ENCODE results near the gene MZT2A. TPM values are rescaled to one million over a fixed set of nuclear protein-coding genes. Genes with fewer than 3 reads are reported as not detected.
"Not testable (repeated sequence)": the region's sequence is repeated elsewhere in the genome, so short reads cannot be mapped to it uniquely, and the experiment has no call there.

MZT2A gene
- total RNA-seq, 4 donors from 2014 or later = 29.9 to 78.5 (median 46.7) TPM

- H3K36me3 ChIP-seq = peaks cover 78% of the 10 kb centered on the region
- not testable (repeated sequence) for DNase-seq (ENCODE audit: low spot score in 2 of 2)
- 79% methylated on average over 22 of the region's 22 CpGs for WGBS
These were observed 19.2 kb upstream of the MZT2A start for GRCh38 chr2:131511291-131511968.

GRCh38 chr2:131509615-131510014 is 17.4 kb upstream of the MZT2A start:
- Histone ChIP-seq H3K4me3 (no peak overlapping the region), H3K27ac (no peak overlapping the region), H3K36me3 (peaks cover 86% of the 10 kb centered on the region), H3K27me3 (no peaks in the 10 kb centered on the region), H3K9me3 (no peaks in the 10 kb centered on the region), H3K4me1 (no peaks in the 10 kb centered on the region)
- TF ChIP-seq POLR2AphosphoS5 (IDR thresholded peaks at IDR 0.05) (no peak), EP300 (IDR thresholded peaks at IDR 0.05) (no peak), POLR2A (IDR thresholded peaks at IDR 0.05) (no peak), CTCF (IDR thresholded peaks at IDR 0.05) (no peak)
- no peak for DNase-seq (ENCODE audit: low spot score in 2 of 2)
- WGBS = 100% methylated on average over 1 of the region's 9 CpGs

More at GRCh38 chr2:131511291-131511968, 19.2 kb upstream of the MZT2A start:
- H3K4me1 ChIP-seq, H3K27me3 ChIP-seq, H3K9me3 ChIP-seq, H3K27ac ChIP-seq, H3K4me3 ChIP-seq: not testable (repeated sequence)

GRCh38 chr2:131504082-131504750 is 12.0 kb upstream of the MZT2A start:
- DNase-seq (ENCODE audit: low spot score in 2 of 2); H3K27me3 ChIP-seq; H3K4me1 ChIP-seq; H3K4me3 ChIP-seq; H3K9me3 ChIP-seq; H3K27ac ChIP-seq: not testable (repeated sequence)
- 91% methylated on average over 7 of the region's 7 CpGs for WGBS
- H3K36me3 ChIP-seq = peaks cover 97% of the 10 kb centered on the region

- H3K36me3 ChIP-seq = peaks cover 98% of the 10 kb centered on the region
- H3K27ac ChIP-seq; H3K9me3 ChIP-seq; H3K4me1 ChIP-seq; H3K4me3 ChIP-seq; DNase-seq (ENCODE audit: low spot score in 2 of 2); H3K27me3 ChIP-seq: not testable (repeated sequence)
- WGBS = 97% methylated on average over 4 of the region's 4 CpGs
These were observed 11.4 kb upstream of the MZT2A start for GRCh38 chr2:131503587-131503986.

GRCh38 chr2:131498321-131498973 is 6.2 kb upstream of the MZT2A start:
- WGBS = 70% methylated on average over 7 of the region's 8 CpGs
- H3K9me3 ChIP-seq; H3K27me3 ChIP-seq; H3K27ac ChIP-seq; DNase-seq (ENCODE audit: low spot score in 2 of 2); H3K4me3 ChIP-seq: not testable (repeated sequence)
- Histone ChIP-seq H3K4me1 (peaks cover 16% of the 10 kb centered on the region), H3K36me3 (peaks cover 49% of the 10 kb centered on the region)

GRCh38 chr2:131495506-131495905 is 3.3 kb upstream of the MZT2A start:
- 87% methylated on average over 1 of the region's 1 CpG for WGBS
- not testable (repeated sequence) for H3K27ac ChIP-seq

GRCh38 chr2:131493199-131493968 is 1.2 kb upstream of the MZT2A start:
- WGBS = 1% methylated on average over 22 of the region's 40 CpGs
- Histone ChIP-seq H3K27ac (peak overlapping the region; percentile 93), H3K4me3 (peak overlapping the region; percentile 88), H3K36me3 (no peaks in the 10 kb centered on the region), H3K9me3 (no peaks in the 10 kb centered on the region), H3K4me1 (peaks cover 24% of the 10 kb centered on the region), H3K27me3 (no peaks in the 10 kb centered on the region)
- DNase-seq (ENCODE audit: low spot score in 2 of 2) = no peak
- TF ChIP-seq POLR2AphosphoS5 (IDR thresholded peaks at IDR 0.05) (no peak), EP300 (IDR thresholded peaks at IDR 0.05) (no peak), CTCF (IDR thresholded peaks at IDR 0.05) (no peak), POLR2A (IDR thresholded peaks at IDR 0.05) (no peak)

More at GRCh38 chr2:131495506-131495905, 3.3 kb upstream of the MZT2A start:
- not testable (repeated sequence) for H3K4me3 ChIP-seq; H3K27me3 ChIP-seq; H3K9me3 ChIP-seq; DNase-seq (ENCODE audit: low spot score in 2 of 2)
- Histone ChIP-seq H3K36me3 (peaks cover 19% of the 10 kb centered on the region), H3K4me1 (peaks cover 24% of the 10 kb centered on the region)

Data from suprapubic skin (tissue), 4 donors.